ENCODE results near the gene PLA2G15. TPM values are rescaled to one million over a fixed set of nuclear protein-coding genes. Genes with fewer than 3 reads are reported as not detected.

Gene PLA2G15
- total and polyA plus RNA-seq, 2 of the 13 experiments (the other 11 are each of a cell fraction or from before 2014, with no cell fraction given), result 14.4 to 23.7 TPM

DNA sequence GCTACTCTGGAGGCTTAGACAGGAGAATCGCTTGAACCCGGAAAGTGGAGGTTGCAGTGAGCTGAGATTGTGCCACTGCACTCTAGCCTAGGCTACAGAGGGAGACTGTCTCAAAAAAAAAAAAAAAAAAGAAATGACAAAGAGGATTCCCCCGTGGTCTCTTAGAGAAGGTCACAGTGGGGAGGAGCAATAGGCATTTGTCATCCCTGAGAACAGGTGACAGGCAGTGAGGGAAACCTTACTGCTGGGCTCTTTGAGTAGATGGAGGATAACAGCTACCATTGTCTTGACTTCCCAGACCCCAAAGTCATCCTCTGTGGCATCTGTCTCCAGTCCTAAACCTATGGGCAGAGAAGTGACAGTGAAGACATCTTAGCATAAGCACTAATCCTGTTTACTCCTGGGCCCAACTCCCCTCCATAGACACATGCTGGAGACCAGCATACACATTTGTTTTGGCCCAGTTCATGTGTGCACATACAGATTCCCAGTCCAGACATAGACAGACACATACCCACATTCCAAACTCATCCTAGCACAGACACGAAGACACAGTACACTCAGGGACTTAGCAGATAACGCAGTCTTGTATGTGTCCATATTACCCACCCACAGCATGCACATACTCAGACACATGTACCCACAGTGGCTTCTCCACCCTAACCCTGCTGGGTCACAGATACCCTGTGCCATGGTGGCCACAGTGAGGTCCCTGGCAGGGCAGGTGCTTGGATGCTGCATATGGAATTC lies 11.9 kb upstream of the PLA2G15 start (continued):
- 0 out of 2 replicates have a peak, but pooled peaks have one; percentile 5 for TF ChIP-seq NRL (CRISPR knock-in tag; IDR thresholded peaks at IDR 0.05; ENCODE audit: borderline replicate concordance)

GRCh38 chr16:68233835-68234187 lies 11.4 kb upstream of the PLA2G15 start:
- peaks cover 38% of the 10 kb centered on the region for H3K4me1 ChIP-seq (ENCODE audit: insufficient read depth, low read length)
- FAIRE-seq, result no peak
- ChIA-PET POLR2A (interaction anchor here (0.7 to 5.6 kb wide), 20 partner anchors 10 to 388 kb away, joined by 3 to 100 read pairs (median 5); partner anchors contain the start of genes NFATC3, PLA2G15, PRMT7 and SLC7A6), CTCF (ENCODE audit: low intra/inter-chr PET ratio, low total read pairs) (no interaction called here)
- H3K9ac ChIP-seq (ENCODE audit: insufficient read depth, low read depth, low read length), result no peak overlapping the region
- H2AFZ ChIP-seq (ENCODE audit: low read length), result no peak overlapping the region
- intact Hi-C loops (cut with micrococcal nuclease; ENCODE audit: unreplicated experiment), result no loop called here
- peaks cover 39% of the 10 kb centered on the region for H4K20me1 ChIP-seq (ENCODE audit: insufficient read depth, low read length)
- no peak for ATAC-seq
- peaks cover 33 to 44% of the 10 kb centered on the region in 2 experiments for H3K36me3 ChIP-seq (replicated peaks in 1 of 2; ENCODE audit: control insufficient read depth in 1 of 2, insufficient read depth in 2 of 2, low read length in 2 of 2)
- H3K4me2 ChIP-seq (ENCODE audit: low read depth, low read length), result peak overlapping the region; percentile 99
- no peaks in the 10 kb centered on the region for H3K9me3 ChIP-seq (ENCODE audit: low read length)
- H3K27ac ChIP-seq (ENCODE audit: extremely low read length, insufficient read depth, low read length), result peak overlapping the region; percentile 85
- no peak for DNase-seq (ENCODE audit: low spot score)
- H3K4me3 ChIP-seq (replicated peaks in 1 of 3; ENCODE audit: insufficient read depth in 1 of 3, low read depth in 2 of 3, low read length in 3 of 3), result peak overlapping the region in 1 of 3 experiments; percentile 94; a peak in 2 of 6 replicates
- no TSS peak for BruUV-seq (replicated peaks)
- in situ Hi-C loops (cut with HindIII; ENCODE audit: extremely low pct_ligation_motif_present, low pct_unique_long_range_greater_than_20kb), result loop anchor here (10.0 kb wide), 1 partner anchor 149 kb away; the partner anchor contains the start of gene NFATC3
- 83% methylated on average over 8 of the region's 8 CpGs for WGBS (ENCODE audit: low lambda C conversion rate)
- H3K27me3 ChIP-seq (ENCODE audit: control insufficient read depth in 1 of 2, insufficient read depth in 2 of 2, low read length in 2 of 2), result no peaks in the 10 kb centered on the region; a peak in 1 of 5 replicates
- H3K79me2 ChIP-seq (ENCODE audit: insufficient read depth, low read length), result peaks cover 29% of the 10 kb centered on the region
- no peak for TF ChIP-seq ZNF746 (CRISPR knock-in tag; IDR thresholded peaks at IDR 0.05)
- no peak for TF ChIP-seq KAT7 (CRISPR knock-in tag; IDR thresholded peaks at IDR 0.05; ENCODE audit: borderline replicate concordance)
- 0 out of 2 replicates have a peak, but pooled peaks have one; percentile 24 for TF ChIP-seq NR0B2 (CRISPR knock-in tag; IDR thresholded peaks at IDR 0.05)
- no peak for TF ChIP-seq UBTF (CRISPR knock-in tag; IDR thresholded peaks at IDR 0.05)
- 0 out of 2 replicates have a peak, but pooled peaks have one; percentile 1 for TF ChIP-seq ZNF225 (CRISPR knock-in tag; IDR thresholded peaks at IDR 0.05)
- 0 out of 2 replicates have a peak, but pooled peaks have one; percentile 17 for TF ChIP-seq MZF1 (CRISPR knock-in tag; IDR thresholded peaks at IDR 0.05; ENCODE audit: borderline replicate concordance)
- 0 out of 2 replicates have a peak, but pooled peaks have one; percentile 47 for TF ChIP-seq DZIP1 (CRISPR knock-in tag; IDR thresholded peaks at IDR 0.05)
- TF ChIP-seq U2AF2 (IDR thresholded peaks at IDR 0.05; ENCODE audit: low read depth, low read length), result no peak
- TF ChIP-seq ZBTB3 (CRISPR knock-in tag; IDR thresholded peaks at IDR 0.05; ENCODE audit: borderline replicate concordance, low read depth), result no peak
- TF ChIP-seq, protein P1, sequence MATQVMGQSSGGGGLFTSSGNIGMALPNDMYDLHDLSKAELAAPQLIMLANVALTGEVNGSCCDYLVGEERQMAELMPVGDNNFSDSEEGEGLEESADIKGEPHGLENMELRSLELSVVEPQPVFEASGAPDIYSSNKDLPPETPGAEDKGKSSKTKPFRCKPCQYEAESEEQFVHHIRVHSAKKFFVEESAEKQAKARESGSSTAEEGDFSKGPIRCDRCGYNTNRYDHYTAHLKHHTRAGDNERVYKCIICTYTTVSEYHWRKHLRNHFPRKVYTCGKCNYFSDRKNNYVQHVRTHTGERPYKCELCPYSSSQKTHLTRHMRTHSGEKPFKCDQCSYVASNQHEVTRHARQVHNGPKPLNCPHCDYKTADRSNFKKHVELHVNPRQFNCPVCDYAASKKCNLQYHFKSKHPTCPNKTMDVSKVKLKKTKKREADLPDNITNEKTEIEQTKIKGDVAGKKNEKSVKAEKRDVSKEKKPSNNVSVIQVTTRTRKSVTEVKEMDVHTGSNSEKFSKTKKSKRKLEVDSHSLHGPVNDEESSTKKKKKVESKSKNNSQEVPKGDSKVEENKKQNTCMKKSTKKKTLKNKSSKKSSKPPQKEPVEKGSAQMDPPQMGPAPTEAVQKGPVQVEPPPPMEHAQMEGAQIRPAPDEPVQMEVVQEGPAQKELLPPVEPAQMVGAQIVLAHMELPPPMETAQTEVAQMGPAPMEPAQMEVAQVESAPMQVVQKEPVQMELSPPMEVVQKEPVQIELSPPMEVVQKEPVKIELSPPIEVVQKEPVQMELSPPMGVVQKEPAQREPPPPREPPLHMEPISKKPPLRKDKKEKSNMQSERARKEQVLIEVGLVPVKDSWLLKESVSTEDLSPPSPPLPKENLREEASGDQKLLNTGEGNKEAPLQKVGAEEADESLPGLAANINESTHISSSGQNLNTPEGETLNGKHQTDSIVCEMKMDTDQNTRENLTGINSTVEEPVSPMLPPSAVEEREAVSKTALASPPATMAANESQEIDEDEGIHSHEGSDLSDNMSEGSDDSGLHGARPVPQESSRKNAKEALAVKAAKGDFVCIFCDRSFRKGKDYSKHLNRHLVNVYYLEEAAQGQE (IDR thresholded peaks at IDR 0.05; ENCODE audit: borderline replicate concordance in 1 of 2, low read depth in 1 of 2, low read length in 2 of 2), result no peak

Data from HepG2 (cell line).